Spleen (tissue), 11 donors: Measurements from ENCODE around the gene EXOC6B. TPM values are rescaled to one million over a fixed set of nuclear protein-coding genes. Genes with fewer than 3 reads are reported as not detected.

ENCODE experiments used
- DNase-seq: peaks from one replicate; pipeline ENCODE4 v3.0.0-alpha.2; 2020
- H3K27ac ChIP-seq, 8 donors: fragments of 200-600 bp; sonication (generic) in 7 of 8; 1 replicate in 4 of 8; 2 replicates in 4 of 8; pipeline versions ENCODE4 v1.5.0 to v1.8.0; 2016 to 2021; ENCODE audit warnings: inconsistent platforms in 4 of 8, mild to moderate bottlenecking in 4 of 8, moderate library complexity in 1 of 8
- H3K27me3 ChIP-seq, 7 donors: fragments of 200-600 bp; sonication (generic) in 6 of 7; replicated peaks in 1 of 7; 1 replicate in 4 of 7; 2 replicates in 3 of 7; pipeline versions ENCODE4 v1.5.0 to v1.8.0; 2016 to 2021; ENCODE audit warnings: inconsistent platforms in 3 of 7, mild to moderate bottlenecking in 1 of 7
- H3K36me3 ChIP-seq, 6 donors: fragments of 200-600 bp; sonication (generic) in 5 of 6; 1 replicate in 4 of 6; 2 replicates in 2 of 6; pipeline versions ENCODE4 v1.5.0 to v1.8.0; 2016 to 2021; ENCODE audit warnings: inconsistent platforms in 2 of 6
- H3K4me1 ChIP-seq, 6 donors: fragments of 200-600 bp; sonication (generic) in 5 of 6; 1 replicate in 3 of 6; 2 replicates in 3 of 6; pipeline versions ENCODE4 v1.5.0 to v1.8.0; 2016 to 2021; ENCODE audit warnings: inconsistent platforms in 3 of 6
- H3K4me3 ChIP-seq, 8 donors: fragments of 200-600 bp; sonication (generic) in 7 of 8; 1 replicate in 4 of 8; 2 replicates in 4 of 8; pipeline versions ENCODE4 v1.5.0 to v1.8.0; 2016 to 2021; ENCODE audit warnings: inconsistent platforms in 4 of 8, mild to moderate bottlenecking in 4 of 8, moderate library complexity in 2 of 8
- H3K9me3 ChIP-seq, 8 donors: fragments of 200-600 bp; sonication (generic) in 7 of 8; 1 replicate in 4 of 8; 2 replicates in 4 of 8; pipeline versions ENCODE4 v1.5.0 to v1.8.0; 2016 to 2021; ENCODE audit warnings: inconsistent platforms in 4 of 8
- POLR2A ChIP-seq, 3 donors: fragments of 450-650 bp; IDR thresholded peaks; one replicate each; pipeline ENCODE4 v1.5.1; 2017; ENCODE audit warnings: antibody characterized with exemption in 3 of 3, mild to moderate bottlenecking in 1 of 3
- POLR2AphosphoS5 ChIP-seq, 3 donors: sonication (generic); formaldehyde crosslinking; IDR thresholded peaks; one replicate each; pipeline ENCODE4 v1.5.1; 2017; ENCODE audit warnings: antibody characterized with exemption in 3 of 3
- WGBS, 5 donors: extraction: QIAGEN DNeasy Blood & Tissue Kit in 3 of 5; methylation state at CpG; one replicate each; pipeline versions ENCODE4 v1.1.5 to v1.1.7; 2013 to 2018; 5-methylcytosine and 5-hydroxymethylcytosine counted together
- intact Hi-C: fragments of 100-400 bp; cut with DNase I; formaldehyde crosslinking; loops from one replicate; pipeline ENCODE4 v1.15.0; 2023; ENCODE audit warnings: low total_unique reads
- polyA plus RNA-seq, 3 donors: library from polyadenylated mRNA; stranded (reverse); fragments of 200-250 nt; gene quantifications; one replicate each; pipeline ENCODE4 v1.2.1, GENCODE V29; 2013
- total RNA-seq, 7 donors: library from RNA; depleted of rRNA in 3 of 7; stranded (reverse); fragments of >200 nt in 3 of 7; fragmentation: NEBNext Ultra II Directional in 4 of 7; extraction: Animal tissue kit (Norgen Biotek cat#: 25700) in 4 of 7; gene quantifications; one replicate each; pipeline versions ENCODE4 v1.1.0 to v1.2.1, GENCODE V29; 2016 to 2021
- TF ChIP-seq, protein P1 (sequence below), 11 experiments: fragments of 200-600 bp in 7 of 11; fragments of 450-650 bp in 4 of 11; sonication (generic) in 4 of 11; IDR thresholded peaks in 8 of 11; conservative IDR thresholded peaks in 3 of 11; 1 replicate in 7 of 11; 2 replicates in 4 of 11; pipeline versions ENCODE4 v1.4.0 to v1.8.0; 2016 to 2021; ENCODE audit warnings: antibody characterized with exemption in 11 of 11, inconsistent platforms in 4 of 11, mild to moderate bottlenecking in 1 of 11
- donor health status: healthy with polysubstance abuse.
- donor health status: DM: no; HTN: no; CAD: no; lungs with moderate emphysema.
- donor health status: DM: no; HTN: no; CAD: no.
- donor health status: Bipolar disorder and iron deficiency.
- donor health status: healthy.
- donor health status: DM: no; HTN: no; CAD: no.
- donor health status: DM: yes; HTN: yes; CAD: no.

EXOC6B gene
- total and polyA plus RNA-seq, 10 donors, result 1.0 to 27.9 (median 18.0) TPM

DNA sequence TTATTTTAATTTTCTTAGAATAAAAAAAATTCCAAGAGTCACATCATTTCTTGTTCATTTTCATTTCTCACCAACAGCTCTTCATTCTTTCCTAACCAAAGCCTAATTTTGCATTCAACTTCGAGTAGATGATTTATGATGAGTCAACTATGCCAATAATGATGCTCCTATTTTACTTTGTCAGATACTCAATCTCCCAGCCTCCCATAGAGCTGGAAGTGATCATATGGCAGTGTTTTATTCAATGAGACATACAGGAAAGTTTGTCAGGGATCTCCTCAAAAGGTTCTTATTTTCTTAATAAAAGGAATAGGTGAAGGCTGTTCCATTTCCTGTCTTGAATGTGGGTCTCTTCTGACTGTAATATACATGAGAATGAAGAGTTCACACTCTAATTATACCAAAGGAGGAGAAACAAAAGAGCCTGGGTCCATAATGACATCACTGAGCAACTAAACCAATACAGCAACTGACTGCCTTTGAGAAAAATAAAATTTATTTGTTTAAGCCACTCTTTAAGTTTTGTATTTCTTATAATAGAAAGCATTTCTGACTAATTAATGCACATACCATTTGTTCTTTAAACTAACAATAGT is 447.0 kb downstream of the EXOC6B start:
- no peak overlapping the region for H3K4me3 ChIP-seq
- H3K27me3 ChIP-seq, result no peaks in the 10 kb centered on the region
- intact Hi-C loops, result no loop called here
- no peak for DNase-seq
- H3K27ac ChIP-seq, result no peak overlapping the region
- no peaks in the 10 kb centered on the region for H3K4me1 ChIP-seq
- peaks cover 0 to 3% (median 0%) of the 10 kb centered on the region in 8 donors for H3K9me3 ChIP-seq
- WGBS, 5 donors, result 71 to 87% (median 79%) methylated on average over 1 of the region's 1 CpG
- TF ChIP-seq POLR2A (IDR thresholded peaks at IDR 0.05), result no peak
- TF ChIP-seq, protein P1, sequence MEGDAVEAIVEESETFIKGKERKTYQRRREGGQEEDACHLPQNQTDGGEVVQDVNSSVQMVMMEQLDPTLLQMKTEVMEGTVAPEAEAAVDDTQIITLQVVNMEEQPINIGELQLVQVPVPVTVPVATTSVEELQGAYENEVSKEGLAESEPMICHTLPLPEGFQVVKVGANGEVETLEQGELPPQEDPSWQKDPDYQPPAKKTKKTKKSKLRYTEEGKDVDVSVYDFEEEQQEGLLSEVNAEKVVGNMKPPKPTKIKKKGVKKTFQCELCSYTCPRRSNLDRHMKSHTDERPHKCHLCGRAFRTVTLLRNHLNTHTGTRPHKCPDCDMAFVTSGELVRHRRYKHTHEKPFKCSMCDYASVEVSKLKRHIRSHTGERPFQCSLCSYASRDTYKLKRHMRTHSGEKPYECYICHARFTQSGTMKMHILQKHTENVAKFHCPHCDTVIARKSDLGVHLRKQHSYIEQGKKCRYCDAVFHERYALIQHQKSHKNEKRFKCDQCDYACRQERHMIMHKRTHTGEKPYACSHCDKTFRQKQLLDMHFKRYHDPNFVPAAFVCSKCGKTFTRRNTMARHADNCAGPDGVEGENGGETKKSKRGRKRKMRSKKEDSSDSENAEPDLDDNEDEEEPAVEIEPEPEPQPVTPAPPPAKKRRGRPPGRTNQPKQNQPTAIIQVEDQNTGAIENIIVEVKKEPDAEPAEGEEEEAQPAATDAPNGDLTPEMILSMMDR (IDR thresholded peaks at IDR 0.05 in 8 of 11, conservative IDR thresholded peaks at IDR 0.05 in 3 of 11), result no peak
- no peak for TF ChIP-seq POLR2AphosphoS5 (IDR thresholded peaks at IDR 0.05)
- peaks cover 0 to 35% (median 13%) of the 10 kb centered on the region in 6 donors for H3K36me3 ChIP-seq

DNA sequence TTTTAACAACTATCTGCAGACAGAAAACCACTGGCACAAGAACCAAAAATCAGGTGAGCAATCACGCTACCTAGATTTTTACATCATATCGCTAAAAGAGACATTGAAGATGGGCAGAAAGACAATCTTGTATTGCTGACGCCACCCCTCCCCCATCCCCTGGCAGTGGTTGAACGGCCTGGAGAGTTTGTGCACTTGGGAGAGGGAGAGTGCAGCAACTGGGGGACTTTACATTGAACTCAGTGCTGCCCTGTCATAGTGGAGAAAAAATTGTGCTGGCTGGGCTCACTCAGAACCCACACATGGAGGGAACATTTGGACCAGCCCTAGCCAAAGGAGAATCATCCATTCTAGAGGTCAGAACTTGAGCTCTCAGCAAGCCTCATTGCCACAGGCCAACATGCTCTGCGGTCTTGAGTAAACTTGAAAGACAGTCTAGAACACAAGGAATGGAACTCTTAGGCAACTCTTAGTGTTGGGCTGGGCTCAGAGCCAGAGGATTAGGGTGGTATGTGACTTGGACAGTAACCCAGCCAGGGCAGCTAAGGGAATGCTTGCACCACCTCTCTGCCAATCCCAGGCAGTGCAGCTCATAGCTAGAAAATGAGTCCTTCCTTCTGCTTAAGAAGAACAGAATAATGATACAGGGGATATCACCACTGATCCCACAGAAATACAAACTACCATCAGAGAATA is 458.2 kb downstream of the EXOC6B start:
- no peak for DNase-seq
- Histone ChIP-seq H3K27me3 (no peaks in the 10 kb centered on the region), H3K9me3 (peaks cover 0 to 29% (median 11%) of the 10 kb centered on the region in 8 donors), H3K36me3 (no peaks in the 10 kb centered on the region), H3K4me3 (no peak overlapping the region), H3K27ac (no peak overlapping the region), H3K4me1 (no peaks in the 10 kb centered on the region)
- intact Hi-C loops, result no loop called here
- no peak for TF ChIP-seq POLR2A (IDR thresholded peaks at IDR 0.05)
- TF ChIP-seq, protein P1 (IDR thresholded peaks at IDR 0.05 in 8 of 11, conservative IDR thresholded peaks at IDR 0.05 in 3 of 11), result no peak
- no peak for TF ChIP-seq POLR2AphosphoS5 (IDR thresholded peaks at IDR 0.05)
- 86 to 91% (median 88%) methylated on average over 5 of the region's 5 CpGs for WGBS, 5 donors

DNA sequence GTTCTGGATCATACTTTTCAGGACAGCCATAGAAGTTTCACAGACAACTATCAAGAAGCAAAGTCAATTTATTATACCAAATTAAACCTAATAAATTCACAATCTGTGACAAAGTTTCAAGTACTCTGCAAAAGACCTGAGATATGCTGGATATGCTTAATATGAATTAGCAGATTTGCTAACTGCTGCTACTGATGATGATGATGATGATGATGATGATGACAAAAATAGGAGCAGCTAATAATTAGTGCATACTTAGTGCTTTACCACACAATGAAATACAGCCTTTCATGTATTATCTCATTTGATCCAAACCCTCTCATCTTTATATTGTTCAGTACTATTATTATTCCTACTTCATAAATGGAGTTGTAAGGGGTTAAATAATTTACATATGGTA is 462.4 kb downstream of the EXOC6B start:
- no peaks in the 10 kb centered on the region for H3K27me3 ChIP-seq
- intact Hi-C loops, result no loop called here
- no peak for DNase-seq

DNA sequence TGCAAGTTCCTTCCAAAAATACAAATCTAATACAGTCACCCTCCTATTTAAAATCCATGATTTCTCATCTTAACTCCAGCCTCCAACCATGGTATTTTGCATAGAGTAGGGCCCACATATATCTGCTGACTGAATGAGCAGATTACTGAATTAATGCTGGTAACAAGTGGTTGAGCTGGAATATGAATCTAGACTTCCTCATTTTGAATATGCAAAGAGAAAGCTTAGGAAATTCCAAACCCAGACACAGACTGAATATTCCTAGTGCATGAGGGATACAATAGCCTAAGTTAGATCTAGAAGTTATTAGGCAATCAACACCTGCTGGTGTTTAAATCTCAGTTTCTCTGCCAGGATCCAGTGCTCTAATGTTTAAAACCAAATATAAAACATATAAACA is 463.1 kb downstream of the EXOC6B start:
- Histone ChIP-seq H3K36me3 (peaks cover 0 to 19% (median 0%) of the 10 kb centered on the region in 6 donors), H3K27ac (no peak overlapping the region), H3K4me1 (no peaks in the 10 kb centered on the region), H3K4me3 (no peak overlapping the region), H3K9me3 (no peaks in the 10 kb centered on the region), H3K27me3 (no peaks in the 10 kb centered on the region)
- no peak for DNase-seq
- TF ChIP-seq, protein P1 (IDR thresholded peaks at IDR 0.05 in 8 of 11, conservative IDR thresholded peaks at IDR 0.05 in 3 of 11), result no peak
- no peak for TF ChIP-seq POLR2A (IDR thresholded peaks at IDR 0.05)
- TF ChIP-seq POLR2AphosphoS5 (IDR thresholded peaks at IDR 0.05), result no peak
- intact Hi-C loops, result no loop called here

More for the DNA sequence above, 462.4 kb downstream of the EXOC6B start:
- Histone ChIP-seq H3K4me1 (no peaks in the 10 kb centered on the region), H3K9me3 (no peaks in the 10 kb centered on the region), H3K4me3 (no peak overlapping the region), H3K27ac (no peak overlapping the region), H3K36me3 (peaks cover 0 to 19% (median 0%) of the 10 kb centered on the region in 6 donors)
- TF ChIP-seq, protein P1 (IDR thresholded peaks at IDR 0.05 in 8 of 11, conservative IDR thresholded peaks at IDR 0.05 in 3 of 11), result no peak
- TF ChIP-seq POLR2A (IDR thresholded peaks at IDR 0.05), result no peak
- TF ChIP-seq POLR2AphosphoS5 (IDR thresholded peaks at IDR 0.05), result no peak
